ENCODE data around the gene LCE7A.

LCE7A gene

GRCh38 chr1:152880907-152881306 is 21.1 kb downstream of the LCE7A start:
- no peak for DNase-seq

- no peak for DNase-seq
Measured at GRCh38 chr1:152884085-152884484, 24.3 kb downstream of the LCE7A start.

GRCh38 chr1:152884506-152884905 is 24.7 kb downstream of the LCE7A start:
- DNase-seq = no peak

- DNase-seq = no peak
Measured at GRCh38 chr1:152884966-152885624, 25.3 kb downstream of the LCE7A start.

GRCh38 chr1:152886085-152886484 is 26.3 kb downstream of the LCE7A start:
- DNase-seq = no peak

- no peak for DNase-seq
Measured at GRCh38 chr1:152886758-152887409, 27.1 kb downstream of the LCE7A start.

GRCh38 chr1:152888126-152888525 is 28.3 kb downstream of the LCE7A start:
- DNase-seq = no peak

GRCh38 chr1:152899027-152899426 is 39.2 kb downstream of the LCE7A start:
- DNase-seq = no peak

GRCh38 chr1:152899883-152900282 is 40.1 kb downstream of the LCE7A start:
- no peak for DNase-seq

GRCh38 chr1:152901631-152902030 is 41.8 kb downstream of the LCE7A start:
- DNase-seq = no peak

GRCh38 chr1:152902636-152903035 is 42.8 kb downstream of the LCE7A start:
- DNase-seq = no peak

- DNase-seq = no peak
Measured at GRCh38 chr1:152904688-152905440, 45.1 kb downstream of the LCE7A start.

GRCh38 chr1:152906023-152906565 is 46.3 kb downstream of the LCE7A start:
- DNase-seq = no peak

GRCh38 chr1:152907686-152908601 is 48.1 kb downstream of the LCE7A start, which contains the start of gene IVL:
TSS of gene IVL (plus strand) at chr1:152908546. CDS start at chr1:152909798, 1,252 bp downstream.
- no peak for DNase-seq

GRCh38 chr1:152909206-152909605 is 49.4 kb downstream of the LCE7A start:
- no peak for DNase-seq
